Measurements from ENCODE around the gene CPHXL.

CPHXL gene

GRCh38 chr16:75726390-75726789 is at the start of gene CPHXL:
Gene CPHXL, minus strand, starts transcription at chr16:75726490. Its CDS starts 48 bp downstream, at chr16:75726442.
- DNase-seq (ENCODE audit: low read depth in 2 of 2), result no peak

- DNase-seq (ENCODE audit: low read depth in 2 of 2), result no peak
Observed at GRCh38 chr16:75774197-75774596, 47.9 kb upstream of the CPHXL start.

GRCh38 chr16:75770051-75770450 is 43.8 kb upstream of the CPHXL start:
- no peak for DNase-seq (ENCODE audit: low read depth in 2 of 2)

GRCh38 chr16:75764154-75764768 is 38.0 kb upstream of the CPHXL start:
- DNase-seq (ENCODE audit: low read depth in 2 of 2), result peak; percentile 28 to 38

- no peak for DNase-seq (ENCODE audit: low read depth in 2 of 2)
Observed at GRCh38 chr16:75763204-75763603, 36.9 kb upstream of the CPHXL start.

- no peak for DNase-seq (ENCODE audit: low read depth in 2 of 2)
Observed at GRCh38 chr16:75762746-75763145, 36.5 kb upstream of the CPHXL start.

- DNase-seq (ENCODE audit: low read depth in 2 of 2), result no peak
Observed at GRCh38 chr16:75761108-75761507, 34.8 kb upstream of the CPHXL start.

- DNase-seq (ENCODE audit: low read depth in 2 of 2), result no peak
Observed at GRCh38 chr16:75760018-75760519, 33.8 kb upstream of the CPHXL start.

GRCh38 chr16:75758215-75758614 is 31.9 kb upstream of the CPHXL start:
- DNase-seq (ENCODE audit: low read depth in 2 of 2), result no peak

- DNase-seq (ENCODE audit: low read depth in 2 of 2), result no peak
Observed at GRCh38 chr16:75754141-75754540, 27.9 kb upstream of the CPHXL start.

GRCh38 chr16:75750528-75750927 is 24.2 kb upstream of the CPHXL start:
- DNase-seq (ENCODE audit: low read depth in 2 of 2), result no peak

- DNase-seq (ENCODE audit: low read depth in 2 of 2), result no peak
Observed at GRCh38 chr16:75746359-75746758, 20.1 kb upstream of the CPHXL start.

GRCh38 chr16:75745823-75746222 is 19.5 kb upstream of the CPHXL start:
- no peak for DNase-seq (ENCODE audit: low read depth in 2 of 2)

GRCh38 chr16:75745242-75745641 is 19.0 kb upstream of the CPHXL start:
- DNase-seq (ENCODE audit: low read depth in 2 of 2), result no peak

GRCh38 chr16:75742424-75743047 is 16.2 kb upstream of the CPHXL start:
- DNase-seq (ENCODE audit: low read depth in 2 of 2), result no peak

- peak; percentile 7 to 9 for DNase-seq (ENCODE audit: low read depth in 2 of 2)
Observed at GRCh38 chr16:75733305-75734211, 7.3 kb upstream of the CPHXL start.

- no peak for DNase-seq (ENCODE audit: low read depth in 2 of 2)
Observed at GRCh38 chr16:75732871-75733270, 6.6 kb upstream of the CPHXL start.

GRCh38 chr16:75727221-75727620 is 931 bp upstream of the CPHXL start:
- DNase-seq (ENCODE audit: low read depth in 2 of 2), result no peak

- DNase-seq (ENCODE audit: low read depth in 2 of 2), result no peak
Observed at GRCh38 chr16:75718452-75718851, 7.8 kb downstream of the CPHXL start.

- no peak for DNase-seq (ENCODE audit: low read depth in 2 of 2)
Observed at GRCh38 chr16:75714661-75715060, 11.6 kb downstream of the CPHXL start.

GRCh38 chr16:75710344-75710743 is 15.9 kb downstream of the CPHXL start:
- DNase-seq (ENCODE audit: low read depth in 2 of 2), result no peak

- no peak for DNase-seq (ENCODE audit: low read depth in 2 of 2)
Observed at GRCh38 chr16:75703306-75703705, 23.0 kb downstream of the CPHXL start.

GRCh38 chr16:75702242-75702641 is 24.0 kb downstream of the CPHXL start:
- no peak for DNase-seq (ENCODE audit: low read depth in 2 of 2)

Measured in fibroblast of skin of left quadriceps (primary cell).